OCI-M2 (cell line): ENCODE data around the gene INPP5K.
A peak's percentile ranks its signal among the peaks of the same experiment; 100 is the strongest.
"Not testable (repeated sequence)": the region's sequence is repeated elsewhere in the genome, so short reads cannot be mapped to it uniquely, and the experiment has no call there.

ENCODE experiments used
- DNase-seq: peaks from one replicate; lab custom pipeline; 2025; ENCODE audit not compliant: unreplicated experiment; lab: John Stamatoyannopoulos, UW

INPP5K gene

DNA sequence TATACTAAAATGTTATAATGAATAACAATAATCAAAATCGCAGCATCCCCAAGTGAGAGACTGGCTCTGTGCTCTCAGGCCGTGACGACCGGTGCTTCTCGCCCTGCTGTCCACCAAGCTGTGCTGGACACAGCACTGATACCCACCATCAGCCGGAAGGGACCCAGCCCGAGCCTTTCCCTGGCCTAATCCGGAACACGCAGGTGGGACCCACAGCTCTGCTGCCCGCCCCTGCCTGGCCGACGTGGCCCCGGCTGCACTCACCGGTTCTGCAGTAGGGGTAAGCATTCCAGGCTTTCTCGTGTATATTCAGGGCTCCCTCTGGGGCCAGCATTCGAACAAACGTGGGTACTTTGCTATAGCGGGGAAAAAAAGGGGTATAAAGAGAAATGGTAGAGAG is 31.6 kb upstream of the INPP5K start:
- DNase-seq: no peak

DNA sequence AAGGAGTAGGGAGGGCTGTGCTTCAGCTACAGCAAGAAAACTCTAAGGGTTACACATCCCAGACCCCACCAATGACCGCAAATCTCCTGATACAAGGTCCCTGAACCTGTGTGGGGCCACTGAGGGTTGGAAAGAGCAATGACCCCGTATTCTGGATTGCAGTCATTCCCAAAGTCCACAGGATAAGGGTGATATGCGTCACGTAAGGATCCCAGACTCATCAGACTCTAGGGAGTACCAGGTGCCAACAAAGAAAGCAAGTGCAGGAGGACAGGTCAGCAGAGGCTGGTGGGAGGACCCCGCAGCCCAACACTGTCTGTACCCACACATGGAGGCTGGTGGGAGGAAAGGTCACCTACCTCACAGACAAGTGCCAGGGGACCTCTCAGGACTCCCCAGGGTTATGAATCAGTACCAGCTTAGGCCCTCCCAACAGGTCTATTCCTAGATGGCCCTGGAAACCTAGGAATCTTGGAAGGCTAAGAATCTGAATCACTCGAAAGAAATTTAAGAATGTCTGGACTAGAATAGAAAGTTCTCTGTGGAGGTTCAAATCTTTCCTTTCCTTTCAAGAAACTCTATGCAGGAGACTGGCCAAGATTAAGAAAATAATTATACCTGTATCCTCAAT is 30.0 kb upstream of the INPP5K start:
- no peak for DNase-seq

DNA sequence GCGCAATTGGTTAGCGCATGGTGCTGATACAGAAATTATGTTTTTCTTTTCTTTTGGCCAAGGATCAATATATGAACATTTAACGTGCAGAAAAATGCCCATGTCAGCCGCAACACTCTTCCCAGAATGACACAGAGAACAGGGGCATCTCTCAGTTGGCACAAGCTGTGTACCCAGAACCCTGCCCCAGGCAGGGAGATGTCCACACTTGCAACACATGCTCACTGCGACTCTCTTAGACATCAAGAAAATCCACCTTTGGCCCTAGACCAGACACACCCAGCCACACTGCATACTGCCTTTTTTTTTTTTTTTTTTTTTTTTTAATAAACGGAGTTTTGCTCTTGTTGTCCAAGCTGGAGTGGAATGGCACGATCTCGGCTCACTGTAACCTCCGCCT is 29.2 kb upstream of the INPP5K start:
- DNase-seq: no peak

DNA sequence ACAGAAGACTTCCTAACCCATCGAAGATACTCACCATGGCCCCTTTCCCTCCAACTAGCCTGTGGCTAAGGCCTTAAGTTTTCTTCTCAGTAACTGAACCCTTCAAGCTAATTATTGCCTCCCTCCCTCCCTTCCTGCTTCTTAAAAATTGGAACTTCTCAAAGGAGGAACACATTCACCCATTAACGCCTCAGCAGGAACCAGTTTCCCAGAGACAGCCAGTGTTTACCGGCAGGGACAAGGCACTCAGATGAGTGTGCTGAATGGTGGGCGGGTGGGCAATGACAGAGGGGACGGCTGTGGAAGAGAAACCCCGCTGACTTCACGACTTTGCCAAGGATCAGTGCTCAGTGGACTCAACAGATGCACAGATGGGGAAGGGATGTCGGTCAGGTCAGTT is 25.9 kb upstream of the INPP5K start:
- DNase-seq: no peak

DNA sequence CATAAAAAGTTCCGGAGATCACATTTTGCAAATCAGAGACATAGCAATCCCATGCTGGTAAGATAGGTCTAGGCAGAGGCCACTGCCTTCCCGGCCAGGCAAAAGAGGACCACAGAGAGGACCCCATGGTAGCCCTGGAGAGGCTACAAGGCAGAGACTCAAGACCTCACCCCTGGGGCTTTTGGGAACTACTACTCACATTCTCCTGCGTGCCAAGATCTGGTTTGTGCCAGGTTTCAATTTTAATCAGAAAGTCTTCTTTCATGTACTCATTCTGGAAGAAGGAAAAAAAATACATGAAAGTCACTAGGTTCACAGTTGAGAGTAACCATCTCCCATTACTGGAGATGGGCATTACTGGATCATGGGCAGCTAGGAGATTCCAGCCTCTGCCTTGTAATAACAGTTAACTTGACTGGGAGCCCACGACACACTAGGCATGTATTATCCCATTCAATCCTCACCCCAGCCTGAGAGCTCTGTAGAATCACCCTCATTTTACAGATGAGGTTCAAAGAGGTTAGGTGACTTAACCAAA is 25.0 kb upstream of the INPP5K start:
- no peak for DNase-seq

DNA sequence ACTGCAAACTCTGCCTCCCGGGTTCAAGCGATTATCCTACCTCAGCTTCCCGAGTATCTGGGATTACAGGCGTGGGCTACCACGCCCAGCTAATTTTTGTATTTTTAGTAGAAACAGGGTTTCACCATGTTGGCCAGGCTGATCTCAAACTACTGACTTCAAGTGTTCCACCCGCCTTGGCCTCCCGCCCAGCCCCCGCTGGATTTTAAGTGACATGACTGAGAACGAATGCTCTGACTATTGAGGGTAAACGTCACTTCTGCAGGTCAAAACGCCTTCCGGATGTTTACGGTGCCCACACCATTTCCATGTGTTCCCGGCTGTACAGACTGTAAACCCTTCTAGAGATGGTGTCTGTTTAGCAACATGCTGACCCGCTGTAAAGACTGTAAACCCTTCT is 23.4 kb upstream of the INPP5K start:
- no peak for DNase-seq

DNA sequence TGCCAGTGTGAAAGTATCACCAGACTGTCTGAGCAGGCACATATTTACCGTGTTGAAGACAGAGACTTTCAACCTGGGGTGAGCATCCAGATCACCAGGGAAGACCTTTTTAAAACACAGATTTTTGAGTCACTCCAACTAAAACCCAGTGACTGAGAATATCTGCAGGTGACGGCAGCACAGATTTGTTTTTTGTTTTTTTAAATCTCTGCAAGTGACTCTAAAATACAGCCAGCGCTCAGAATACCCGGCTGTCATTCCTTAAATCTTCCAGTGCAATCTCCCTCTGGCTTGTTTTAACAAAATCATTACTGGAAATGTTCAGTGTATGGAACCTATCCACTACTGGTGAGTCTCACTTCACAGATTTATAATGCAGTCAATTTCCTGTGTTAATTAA is 19.3 kb upstream of the INPP5K start:
- no peak for DNase-seq

DNA sequence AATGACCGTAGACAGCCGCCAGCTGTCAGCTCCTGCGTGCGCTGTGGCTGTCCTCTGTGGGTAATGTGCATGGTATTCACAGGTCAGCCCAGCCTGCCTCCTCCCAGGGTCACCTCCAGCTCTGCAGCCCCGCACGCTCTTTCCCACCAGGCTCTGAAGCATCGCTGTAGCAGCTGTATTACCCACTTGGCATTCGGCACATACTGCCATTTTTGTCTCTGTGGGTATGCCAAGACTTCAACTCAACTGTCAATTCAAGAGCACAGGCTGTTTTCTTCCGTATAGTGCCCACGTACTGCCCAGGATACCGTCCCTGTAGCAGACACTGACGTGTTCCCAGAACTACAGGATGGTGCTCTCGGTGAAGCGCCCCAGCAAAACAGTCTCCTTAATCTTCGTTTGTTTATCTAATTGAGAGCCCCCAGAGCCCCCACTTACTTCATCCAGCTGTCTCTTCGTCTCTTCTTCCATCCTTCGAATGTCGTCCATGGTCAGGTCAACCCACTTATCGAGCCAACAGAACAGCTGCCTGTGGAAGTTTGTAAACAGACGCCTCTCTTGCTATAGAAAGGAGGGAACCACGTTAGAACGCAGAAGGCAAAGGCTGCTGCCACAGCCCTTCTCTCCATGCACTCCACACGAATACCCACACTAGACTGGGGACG is 17.4 kb upstream of the INPP5K start:
- DNase-seq: no peak

DNA sequence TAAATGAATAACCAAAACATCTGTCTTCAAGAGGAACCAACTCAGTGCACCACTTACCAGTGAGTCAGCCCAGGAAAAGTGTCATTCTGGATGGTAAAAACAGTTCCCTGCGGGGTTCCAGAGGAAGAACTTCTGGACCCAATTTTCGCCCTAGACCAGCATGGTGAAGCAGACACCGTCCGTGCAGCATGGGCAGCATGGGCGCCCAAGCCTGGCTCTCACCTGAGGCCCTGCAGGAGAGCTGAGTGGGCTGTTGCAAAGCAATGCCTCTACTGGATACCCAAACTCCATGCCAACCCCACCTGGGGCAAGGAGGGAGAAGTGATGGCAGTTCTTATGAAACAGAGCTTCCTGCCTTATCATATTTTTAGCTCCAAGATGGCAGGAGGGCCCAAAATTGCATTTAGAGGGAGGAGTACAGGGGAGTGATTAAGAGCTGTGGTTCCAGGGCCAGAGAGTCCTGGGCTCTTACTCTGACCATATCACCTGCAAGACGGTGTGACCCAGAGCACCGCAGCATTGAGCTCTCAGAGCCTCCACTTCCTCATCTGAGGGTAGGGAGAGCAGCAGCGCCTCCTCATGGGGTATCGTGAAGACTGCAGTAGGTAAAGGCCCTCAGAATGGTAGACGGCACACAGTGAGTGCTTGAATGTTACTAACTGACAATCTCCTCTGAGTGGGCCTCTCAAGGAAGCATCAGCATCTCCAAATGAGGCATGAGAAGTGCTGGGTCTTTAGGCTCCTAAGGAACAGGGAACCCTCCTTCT is 16.6 kb upstream of the INPP5K start:
- DNase-seq: no peak

DNA sequence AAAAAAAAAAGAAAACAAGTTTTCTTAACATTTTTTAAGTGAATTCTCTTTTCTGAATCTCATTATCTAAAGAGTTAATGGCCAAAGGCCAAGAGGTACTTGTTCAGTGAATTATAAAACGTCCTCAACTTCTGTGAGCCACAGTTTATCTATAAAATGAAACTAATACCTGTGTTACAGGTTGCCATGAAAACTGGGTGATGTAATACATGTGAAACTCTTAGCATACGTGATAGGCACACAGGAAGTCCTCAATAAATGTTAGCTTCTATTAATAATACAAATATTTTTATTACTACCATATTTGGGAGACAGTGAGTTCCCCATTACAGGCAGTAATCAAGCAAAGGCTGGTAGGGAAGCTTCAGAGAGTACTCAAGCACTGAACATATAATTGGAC is 13.5 kb upstream of the INPP5K start:
- no peak for DNase-seq

DNA sequence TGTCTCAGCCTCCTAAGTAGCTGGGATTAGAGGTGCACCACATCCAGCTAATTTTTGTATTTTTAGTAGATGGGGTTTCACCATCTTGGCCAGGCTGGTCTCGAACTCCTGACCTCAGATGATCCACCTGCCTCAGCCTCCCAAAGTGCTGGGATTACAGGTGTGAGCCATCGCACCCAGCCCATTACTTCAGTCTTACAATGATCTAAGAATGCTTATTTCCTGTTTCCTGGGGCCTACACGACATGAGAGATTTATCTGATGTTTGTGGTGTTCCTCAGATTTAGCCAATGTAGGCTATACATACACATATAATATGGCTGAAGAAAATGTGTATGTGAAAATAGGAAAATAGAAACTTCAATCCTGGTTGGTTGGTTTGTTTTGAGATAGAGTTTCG is 10.5 kb upstream of the INPP5K start:
- not testable (repeated sequence) for DNase-seq

DNA sequence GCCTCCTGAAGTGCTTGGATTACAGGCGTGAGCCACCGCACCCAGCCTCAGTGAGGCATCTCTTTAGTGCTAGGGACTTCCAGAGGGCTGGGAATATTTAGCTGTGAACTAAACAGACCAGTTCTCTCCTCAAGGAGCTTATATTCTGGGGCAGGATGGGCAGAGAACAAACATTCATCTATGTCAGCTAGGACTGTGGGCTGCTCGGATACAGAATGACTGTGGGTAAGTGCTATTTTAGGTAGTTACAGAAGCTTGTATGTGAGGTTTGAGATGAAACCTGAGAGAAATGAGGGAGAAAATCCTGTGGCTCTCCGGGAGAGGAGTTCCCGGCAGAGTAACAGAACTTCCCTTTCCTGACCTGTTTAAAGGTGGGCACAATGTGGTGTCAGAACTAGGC is 6.2 kb upstream of the INPP5K start:
- no peak for DNase-seq

DNA sequence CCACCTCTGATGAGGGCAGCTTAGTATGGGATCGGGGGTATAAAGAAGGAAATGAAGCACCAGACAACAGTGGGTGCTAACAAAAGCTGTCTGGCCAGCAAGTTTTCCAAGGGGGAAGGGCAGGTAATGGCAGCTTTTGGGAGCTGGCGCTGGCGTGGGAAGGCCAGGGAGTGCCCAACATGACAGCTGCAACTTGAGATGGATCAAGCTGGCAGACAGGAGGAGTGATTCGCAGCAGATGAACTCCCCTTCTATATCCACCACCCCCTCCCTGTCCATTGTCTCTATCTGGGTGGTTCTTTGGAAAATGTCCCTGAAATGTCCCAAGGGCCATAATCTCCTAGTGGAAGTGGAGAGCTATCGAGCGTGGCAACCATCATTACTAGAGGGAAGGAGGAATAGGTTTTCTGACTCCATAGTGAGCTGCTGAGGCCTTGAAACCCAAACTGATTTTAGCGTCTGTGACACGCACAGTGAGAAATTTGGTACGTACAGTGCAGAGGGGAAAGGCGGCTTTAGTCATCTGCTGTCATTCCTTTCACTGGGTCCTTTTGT is 4.8 kb upstream of the INPP5K start:
- DNase-seq: no peak

DNA sequence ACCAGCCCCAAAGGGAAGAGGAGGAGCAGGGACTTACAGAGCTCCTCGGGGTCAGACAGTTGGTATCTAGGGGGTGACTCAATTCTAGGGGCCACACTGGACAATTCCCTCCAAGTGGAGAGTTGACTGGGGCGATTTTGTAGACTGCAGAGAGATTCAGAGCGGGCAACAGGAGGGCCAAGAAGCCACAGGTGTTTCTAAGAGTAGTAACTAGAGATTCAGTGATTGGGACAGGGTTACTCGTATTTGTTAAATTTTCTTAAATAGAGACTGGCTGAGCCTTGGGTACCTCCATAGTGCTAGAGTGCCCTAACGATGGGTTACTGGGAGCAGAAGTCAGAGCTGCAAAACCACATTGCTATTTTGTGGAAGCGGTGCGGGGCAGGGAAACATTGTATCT is 3.3 kb upstream of the INPP5K start:
- no peak for DNase-seq

DNA sequence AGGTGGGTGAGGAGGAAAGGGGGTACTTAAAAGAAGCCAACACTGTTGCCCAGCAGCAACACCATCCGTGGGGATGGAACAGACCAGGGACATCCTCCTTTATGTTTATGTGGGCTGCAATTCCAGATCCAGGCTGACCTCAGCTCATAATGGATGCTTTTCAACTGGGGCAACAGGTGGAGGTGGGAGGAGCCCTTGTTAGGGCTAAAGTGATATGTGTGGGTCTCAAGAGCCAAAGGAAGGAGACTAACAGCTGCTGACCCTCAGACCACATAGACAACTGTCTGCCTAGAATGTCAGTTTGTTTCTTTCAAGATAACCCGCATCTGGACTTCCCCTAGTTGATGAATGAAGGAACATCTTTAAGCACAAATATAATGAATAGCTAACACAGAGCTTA is 2.0 kb upstream of the INPP5K start:
- no peak for DNase-seq

DNA sequence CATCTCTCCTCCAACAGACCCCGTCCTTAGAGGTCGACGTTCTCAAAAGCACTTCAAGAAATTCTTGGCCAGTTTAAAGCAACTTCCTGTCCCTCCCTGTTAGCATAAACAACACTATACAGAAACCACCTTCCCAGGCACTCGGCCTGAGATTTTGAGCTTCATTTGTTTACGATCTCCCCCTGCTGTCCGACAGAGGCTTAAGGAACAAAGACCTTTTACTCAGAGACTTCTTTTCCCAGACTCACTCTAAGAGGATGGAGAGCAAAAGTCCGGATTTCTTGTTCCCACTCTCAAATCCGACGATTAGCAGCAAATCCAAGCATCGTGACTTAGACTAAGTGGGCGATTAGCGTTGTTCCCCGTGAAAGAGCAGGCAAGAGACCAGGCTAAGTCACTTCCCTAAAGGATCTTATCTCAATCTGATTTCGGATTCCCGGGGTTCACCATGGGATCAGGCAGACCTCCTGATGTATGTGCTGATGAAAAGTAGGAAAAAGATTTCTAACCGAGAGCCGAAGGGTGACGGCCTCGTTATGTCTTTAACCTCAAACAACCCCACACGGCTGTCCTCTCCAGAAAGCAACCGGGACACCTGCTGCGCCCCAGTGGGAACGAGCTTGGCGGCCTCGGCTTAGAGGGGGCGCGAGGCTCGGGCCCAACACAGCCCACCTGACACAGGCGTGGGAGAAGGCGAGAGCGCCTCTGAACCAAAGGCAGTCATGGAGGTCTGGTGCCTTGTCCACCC is 598 bp downstream of the INPP5K start:
- peak; percentile 23 for DNase-seq

DNA sequence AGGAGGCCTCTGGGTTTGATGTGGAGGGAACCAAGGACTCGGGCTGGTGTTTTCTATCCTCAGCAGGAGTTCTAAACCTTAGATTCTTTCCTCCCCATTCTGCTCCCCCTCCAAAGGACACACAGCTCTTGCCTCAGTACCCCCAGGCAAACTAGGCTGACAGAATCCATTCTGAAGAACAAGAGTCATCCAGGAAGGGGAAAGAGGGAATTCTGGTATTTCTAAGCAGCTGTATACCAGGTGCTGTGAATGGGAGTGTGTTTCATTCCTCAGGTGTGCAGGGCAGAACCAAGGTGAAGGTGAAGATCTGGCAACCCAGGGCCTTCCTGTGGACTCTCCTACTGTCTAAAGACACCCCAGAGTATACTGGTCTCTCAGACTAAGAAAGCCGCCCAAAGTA is 4.1 kb downstream of the INPP5K start:
- DNase-seq: no peak

DNA sequence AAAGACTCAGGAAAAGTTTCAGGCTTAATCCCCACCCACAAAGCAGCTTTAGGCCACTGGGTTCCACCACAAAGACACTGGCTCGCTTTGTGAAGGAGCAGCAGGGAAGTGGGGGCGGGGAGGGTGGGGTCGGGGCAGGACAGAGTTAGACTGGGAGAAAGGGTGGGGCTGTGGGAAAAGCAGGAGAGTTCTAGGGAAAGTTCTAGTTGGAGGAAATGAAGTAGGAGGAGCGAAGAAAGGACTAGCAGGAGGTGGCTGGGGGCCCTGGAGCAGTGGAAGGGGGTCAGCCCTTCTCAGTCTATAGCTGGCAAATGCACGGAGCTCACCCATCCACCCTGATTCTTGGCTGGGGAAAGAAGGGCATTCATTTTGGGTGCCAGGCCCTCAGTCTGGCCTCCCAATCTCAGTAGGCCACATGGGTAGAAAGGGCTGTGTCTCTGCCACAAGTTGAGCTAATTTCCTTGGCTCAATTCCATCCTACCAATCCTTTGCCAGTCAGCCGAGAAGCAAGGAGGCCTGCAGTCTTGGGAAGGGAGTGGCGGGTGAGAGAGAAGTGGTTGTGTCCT is 4.6 kb downstream of the INPP5K start:
- no peak for DNase-seq

DNA sequence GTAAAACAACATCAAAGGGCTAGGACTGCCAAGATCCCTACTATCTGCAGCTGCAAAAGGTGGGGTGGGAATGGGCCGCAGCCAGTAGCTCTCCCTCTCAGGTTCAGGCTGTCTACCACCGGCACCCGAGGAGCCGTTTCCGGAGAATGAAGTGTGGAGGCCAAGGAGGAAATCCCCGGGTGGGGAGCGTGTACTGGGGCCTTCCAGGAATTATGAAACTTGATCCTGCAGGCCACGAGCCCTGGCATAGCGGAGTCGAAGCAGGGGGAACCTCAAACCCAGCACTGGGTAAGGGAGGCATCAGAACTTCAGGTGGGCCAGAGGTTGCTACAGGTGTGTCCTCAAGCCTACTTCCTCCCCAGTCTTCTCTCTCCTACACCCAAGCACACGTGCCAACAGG is 5.1 kb downstream of the INPP5K start:
- DNase-seq: no peak

DNA sequence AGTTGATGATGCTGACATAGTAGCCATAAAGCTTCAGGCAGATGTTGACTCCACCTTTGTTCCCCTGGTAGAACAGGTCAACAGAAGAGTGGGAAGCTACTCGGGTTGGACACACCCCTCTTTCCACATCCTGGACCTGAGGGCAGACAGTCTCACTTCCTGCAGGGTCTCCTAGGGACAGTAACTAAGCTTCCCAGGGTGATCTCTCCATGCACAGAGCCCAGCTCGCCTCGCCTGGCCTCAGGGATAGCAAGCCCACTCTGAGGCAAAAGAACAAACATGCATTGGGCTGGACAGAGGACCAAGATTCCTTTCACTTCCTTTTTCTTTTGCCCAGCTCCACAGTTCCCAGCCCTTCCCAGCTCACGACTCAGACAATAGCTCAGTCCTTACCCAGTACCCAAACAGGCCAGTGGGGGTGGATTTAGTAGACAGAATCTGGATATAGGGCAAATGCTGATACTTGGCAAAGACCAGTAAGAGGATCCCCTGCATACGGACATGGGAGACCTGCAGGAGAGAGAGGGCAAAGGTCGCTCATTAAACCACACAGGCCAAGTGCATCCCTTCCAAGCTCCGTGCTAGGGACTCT is 7.0 kb downstream of the INPP5K start:
- no peak for DNase-seq
